OCI-LY7 (cell line): ENCODE measurements around the gene SRRT. TPM values are rescaled to one million over a fixed set of nuclear protein-coding genes. Genes with fewer than 3 reads are reported as not detected.

Source experiments
- BruUV-seq: library from RNA; stranded (reverse); fragments of 400-500 nt; replicated peaks from 2 replicates; lab custom pipeline; 2021; lab: Mats Ljungman, UMichigan
- CTCF ChIA-PET: fragments of 300-600 bp; sonication (Branson Sonifier 250); formaldehyde crosslinking; loops from one replicate; lab custom pipeline; 2022; ENCODE audit warnings: antibody characterized with exemption; ENCODE audit not compliant: unreplicated experiment; lab: Charles Lee
- POLR2A ChIA-PET: fragments of 300-600 bp; sonication (Branson Sonifier 250); formaldehyde crosslinking; loops from one replicate; lab custom pipeline; 2022; ENCODE audit warnings: antibody characterized with exemption; lab: Charles Lee
- DNase-seq: peaks from one replicate; pipeline ENCODE4 v3.0.0-alpha.2; 2015; ENCODE audit warnings: low spot score
- H2AFZ ChIP-seq: fragments of 200-600 bp; sonication (generic), shearing (Covaris generic); 2 replicates; pipeline ENCODE4 v1.6.1; 2014; ENCODE audit warnings: mild to moderate bottlenecking, antibody characterized with exemption, low read length, moderate library complexity
- H3K27ac ChIP-seq: fragments of 200-600 bp; sonication (generic); 2 replicates; pipeline ENCODE4 v1.5.1; 2014; ENCODE audit warnings: mixed run types, low read depth, mild to moderate bottlenecking, moderate library complexity, low read length, inconsistent platforms; ENCODE audit not compliant: poor library complexity, severe bottlenecking
- H3K36me3 ChIP-seq: fragments of 200-600 bp; sonication (generic); 2 replicates; pipeline ENCODE4 v1.6.1; 2014; ENCODE audit warnings: mild to moderate bottlenecking, antibody characterized with exemption, low read length, moderate library complexity, mixed read lengths; ENCODE audit not compliant: insufficient read depth
- H3K4me1 ChIP-seq: fragments of 200-600 bp; sonication (generic); 2 replicates; pipeline ENCODE4 v1.5.1; 2014; ENCODE audit warnings: mild to moderate bottlenecking, low read length; ENCODE audit not compliant: insufficient read depth, poor library complexity, severe bottlenecking
- H3K4me2 ChIP-seq: fragments of 200-600 bp; sonication (generic); 2 replicates; pipeline ENCODE4 v1.6.1; 2014; ENCODE audit warnings: mild to moderate bottlenecking, low read length
- H3K4me3 ChIP-seq: fragments of 200-600 bp; sonication (generic); 2 replicates; pipeline ENCODE4 v1.5.1; 2014; ENCODE audit warnings: mild to moderate bottlenecking, low read depth, low read length; ENCODE audit not compliant: poor library complexity, severe bottlenecking
- H3K79me2 ChIP-seq: fragments of 200-600 bp; sonication (generic); 2 replicates; pipeline ENCODE4 v1.6.1; 2016; ENCODE audit warnings: low read depth, mild to moderate bottlenecking, low read length, moderate library complexity, mixed read lengths; ENCODE audit not compliant: insufficient read depth
- H3K9me2 ChIP-seq: fragments of 200-600 bp; sonication (generic); 2 replicates; pipeline ENCODE4 v1.6.1; 2016; ENCODE audit warnings: mild to moderate bottlenecking, low read length, mixed read lengths; ENCODE audit not compliant: insufficient read depth
- H3K9me3 ChIP-seq: fragments of 200-600 bp; sonication (generic); 2 replicates; pipeline ENCODE4 v1.6.1; 2014; ENCODE audit warnings: mild to moderate bottlenecking, mixed run types, low read length, mixed read lengths
- H4K20me1 ChIP-seq: fragments of 200-600 bp; sonication (generic); 2 replicates; pipeline ENCODE4 v1.6.1; 2014; ENCODE audit warnings: mild to moderate bottlenecking, antibody characterized with exemption, low read length, moderate library complexity, mixed read lengths; ENCODE audit not compliant: insufficient read depth
- CTCF ChIP-seq: fragments of 200-600 bp; sonication (generic); conservative IDR thresholded peaks from 2 replicates; pipeline ENCODE4 v1.5.1; 2014; ENCODE audit warnings: mild to moderate bottlenecking, antibody characterized with exemption, low read length, moderate library complexity, mixed read lengths
- EZH2phosphoT487 ChIP-seq: fragments of 200-600 bp; sonication (generic); IDR thresholded peaks from 2 replicates; pipeline ENCODE4 v1.6.1; 2018; ENCODE audit warnings: low read depth, borderline replicate concordance, mild to moderate bottlenecking, mixed run types, antibody characterized with exemption, low read length, moderate library complexity, mixed read lengths
- intact Hi-C: fragments of 100-400 bp; cut with micrococcal nuclease; formaldehyde crosslinking; loops from one replicate; pipeline ENCODE4 v1.10.0; 2022; ENCODE audit not compliant: unreplicated experiment
- total RNA-seq, 2 experiments: library from RNA; depleted of rRNA in 1 of 2; stranded (reverse); fragments of >200 nt in 1 of 2; shearing (Covaris generic) in 1 of 2; gene quantifications; 2 replicates each; pipeline ENCODE4 v1.2.3, GENCODE V29; 2014 to 2022

The SRRT gene
- total RNA-seq, 2 experiments from 2014 or later, result 154 to 264 TPM

GRCh38 chr7:100899432-100899831, 24.5 kb downstream of the SRRT start:
- Histone ChIP-seq H2AFZ (no peak overlapping the region), H3K36me3 (no peaks in the 10 kb centered on the region), H3K4me1 (peaks cover 6% of the 10 kb centered on the region), H3K27ac (no peak overlapping the region), H3K4me3 (no peak overlapping the region), H3K9me3 (no peaks in the 10 kb centered on the region), H3K4me2 (no peak overlapping the region), H3K79me2 (no peaks in the 10 kb centered on the region), H4K20me1 (no peaks in the 10 kb centered on the region), H3K9me2 (no peaks in the 10 kb centered on the region)
- no peak for TF ChIP-seq CTCF
- no peak for TF ChIP-seq EZH2phosphoT487
- BruUV-seq, result no TSS peak
- intact Hi-C loops, result loop anchor here (5.0 kb wide), 1 partner anchor 178 kb away; no protein-coding TSS in a partner anchor
- CTCF ChIA-PET, result no interaction called here
- POLR2A ChIA-PET, result no interaction called here
- no peak for DNase-seq

- H3K79me2 ChIP-seq, result no peaks in the 10 kb centered on the region
- no peak overlapping the region for H2AFZ ChIP-seq
- H4K20me1 ChIP-seq, result no peaks in the 10 kb centered on the region
- no peaks in the 10 kb centered on the region for H3K4me1 ChIP-seq
- CTCF ChIA-PET, result no interaction called here
- TF ChIP-seq CTCF (no peak), EZH2phosphoT487 (no peak)
- H3K4me3 ChIP-seq, result no peak overlapping the region
- no peaks in the 10 kb centered on the region for H3K36me3 ChIP-seq
- H3K9me3 ChIP-seq, result no peaks in the 10 kb centered on the region
- no peak overlapping the region for H3K4me2 ChIP-seq
- POLR2A ChIA-PET, result interaction anchor here (0.7 to 1.1 kb wide), 3 partner anchors 11 to 174 kb away, joined by 3 read pairs; partner anchors contain the start of gene UFSP1
- no peak overlapping the region for H3K27ac ChIP-seq
- no TSS peak for BruUV-seq
- intact Hi-C loops, result no loop called here
- DNase-seq, result no peak
- no peaks in the 10 kb centered on the region for H3K9me2 ChIP-seq
These were observed 26.1 kb downstream of the SRRT start for GRCh38 chr7:100900978-100901377.

- CTCF ChIA-PET, result no interaction called here
- H4K20me1 ChIP-seq, result no peaks in the 10 kb centered on the region
- H3K4me3 ChIP-seq, result no peak overlapping the region
- no peaks in the 10 kb centered on the region for H3K9me2 ChIP-seq
- H3K4me1 ChIP-seq, result no peaks in the 10 kb centered on the region
- no peak for DNase-seq
- no TSS peak for BruUV-seq
- no peaks in the 10 kb centered on the region for H3K79me2 ChIP-seq
- no peak overlapping the region for H2AFZ ChIP-seq
- no peaks in the 10 kb centered on the region for H3K36me3 ChIP-seq
- H3K27ac ChIP-seq, result no peak overlapping the region
- no peak for TF ChIP-seq CTCF
- TF ChIP-seq EZH2phosphoT487, result no peak
- intact Hi-C loops, result no loop called here
- H3K4me2 ChIP-seq, result no peak overlapping the region
- H3K9me3 ChIP-seq, result no peaks in the 10 kb centered on the region
- POLR2A ChIA-PET, result interaction anchor here (0.6 to 1.1 kb wide), 2 partner anchors 12 to 66 kb away, joined by 3 to 4 read pairs; partner anchors contain the start of gene UFSP1
These were observed 27.0 kb downstream of the SRRT start for GRCh38 chr7:100901921-100902332.
